Stimulated activated CD4-positive, alpha-beta T cell treated with anti-CD3 and anti-CD28 coated beads, Interleukin-2, amount 100 ng/mL, for 24 hours (primary cell): ENCODE results near the gene KERA.

Experiments
- DNase-seq, 2 donors: peaks; one replicate each; pipeline ENCODE4 v3.0.0-alpha.2; 2020

KERA gene

GRCh38 chr12:91072931-91073330 lies 15.1 kb upstream of the KERA start:
- DNase-seq = no peak

GRCh38 chr12:91070936-91071335 lies 13.1 kb upstream of the KERA start:
- DNase-seq = no peak

- DNase-seq = no peak
Observed at GRCh38 chr12:91065396-91065795, 7.6 kb upstream of the KERA start.

GRCh38 chr12:91064640-91065039 lies 6.8 kb upstream of the KERA start:
- no peak for DNase-seq

- no peak for DNase-seq
Observed at GRCh38 chr12:91061091-91061490, 3.3 kb upstream of the KERA start.

GRCh38 chr12:91059211-91059610 lies 1.4 kb upstream of the KERA start:
- DNase-seq = no peak

GRCh38 chr12:91058786-91059185 lies 962 bp upstream of the KERA start:
- DNase-seq = no peak

- no peak for DNase-seq
Observed at GRCh38 chr12:91056488-91056887, 1.3 kb downstream of the KERA start.

- DNase-seq = no peak
Observed at GRCh38 chr12:91055976-91056375, 1.8 kb downstream of the KERA start.

GRCh38 chr12:91053951-91054715 lies 3.7 kb downstream of the KERA start:
- DNase-seq = no peak

GRCh38 chr12:91052026-91052425 lies 5.8 kb downstream of the KERA start:
- DNase-seq = no peak

GRCh38 chr12:91044586-91044985 lies 13.2 kb downstream of the KERA start:
- no peak for DNase-seq

- DNase-seq = no peak
Observed at GRCh38 chr12:91043408-91043807, 14.4 kb downstream of the KERA start.

- DNase-seq = no peak
Observed at GRCh38 chr12:91040096-91040755, 17.6 kb downstream of the KERA start.

GRCh38 chr12:91037276-91037675 lies 20.5 kb downstream of the KERA start:
- no peak for DNase-seq

- DNase-seq = no peak
Observed at GRCh38 chr12:91033251-91033650, 24.6 kb downstream of the KERA start.

GRCh38 chr12:91023326-91024004 lies 34.4 kb downstream of the KERA start:
- DNase-seq = no peak

GRCh38 chr12:91021076-91021475 lies 36.7 kb downstream of the KERA start:
- no peak for DNase-seq

- no peak for DNase-seq
Observed at GRCh38 chr12:91019455-91019854, 38.4 kb downstream of the KERA start.

GRCh38 chr12:91017511-91018263 lies 40.1 kb downstream of the KERA start:
- DNase-seq = no peak

GRCh38 chr12:91017043-91017442 lies 40.8 kb downstream of the KERA start:
- DNase-seq = no peak

- no peak for DNase-seq
Observed at GRCh38 chr12:91009319-91009950, 48.4 kb downstream of the KERA start.
